Hematopoietic multipotent progenitor cell treated with erythropoietin and hydrocortisone succinate and interleukin-3 and kit ligand, for 17 days (in vitro differentiated cells): ENCODE measurements around the gene RERE.
"Not testable (repeated sequence)": the region's sequence is repeated elsewhere in the genome, so short reads cannot be mapped to it uniquely, and the experiment has no call there.

Experiments used
- DNase-seq: peaks from one replicate; pipeline ENCODE4 v3.0.0-alpha.2; 2015; ENCODE audit warnings: low spot score

RERE gene

GRCh38 chr1:8447616-8448150, 369.8 kb downstream of the RERE start:
- DNase-seq: no peak

- not testable (repeated sequence) for DNase-seq
These were observed 371.3 kb downstream of the RERE start for GRCh38 chr1:8446119-8446518.

- DNase-seq: no peak
These were observed 373.8 kb downstream of the RERE start for GRCh38 chr1:8443558-8444194.

- DNase-seq: no peak
These were observed 376.0 kb downstream of the RERE start for GRCh38 chr1:8441426-8441825.

GRCh38 chr1:8439015-8439702, 378.3 kb downstream of the RERE start:
- no peak for DNase-seq

- DNase-seq: no peak
These were observed 379.0 kb downstream of the RERE start for GRCh38 chr1:8438489-8438888.

- DNase-seq: no peak
These were observed 380.1 kb downstream of the RERE start for GRCh38 chr1:8437347-8437746.

GRCh38 chr1:8435569-8436071, 381.8 kb downstream of the RERE start:
- DNase-seq: no peak

- DNase-seq: no peak
These were observed 383.3 kb downstream of the RERE start for GRCh38 chr1:8434101-8434500.

GRCh38 chr1:8431784-8432183, 385.7 kb downstream of the RERE start:
- DNase-seq: no peak

- no peak for DNase-seq
These were observed 386.4 kb downstream of the RERE start for GRCh38 chr1:8431019-8431418.

GRCh38 chr1:8430476-8430875, 387.0 kb downstream of the RERE start:
- DNase-seq: no peak

- no peak for DNase-seq
These were observed 387.8 kb downstream of the RERE start for GRCh38 chr1:8429549-8430110.

GRCh38 chr1:8428441-8428840, 389.0 kb downstream of the RERE start:
- no peak for DNase-seq

- no peak for DNase-seq
These were observed 389.5 kb downstream of the RERE start for GRCh38 chr1:8427986-8428385.

GRCh38 chr1:8427493-8427892, 389.9 kb downstream of the RERE start:
- DNase-seq: no peak

GRCh38 chr1:8426996-8427395, 390.4 kb downstream of the RERE start:
- no peak for DNase-seq

GRCh38 chr1:8425781-8426161, 391.7 kb downstream of the RERE start:
- DNase-seq: no peak

GRCh38 chr1:8425150-8425780, 392.2 kb downstream of the RERE start:
- DNase-seq: no peak

- DNase-seq: no peak
These were observed 392.8 kb downstream of the RERE start for GRCh38 chr1:8424539-8425116.

GRCh38 chr1:8423692-8424538, 393.5 kb downstream of the RERE start:
- no peak for DNase-seq
